ENCODE data around the gene WHRN.

GRCh38 chr9:114372921-114373448 lies 132.3 kb downstream of the WHRN start:
- TF ChIP-seq CTCF (conservative IDR thresholded peaks at IDR 0.05; ENCODE audit: low read length) (no peak), EZH2phosphoT487 (IDR thresholded peaks at IDR 0.05; ENCODE audit: borderline replicate concordance, low read depth, low read length) (no peak)

Data from OCI-LY7 (cell line).